Bronchial smooth muscle cell (primary cell): Measurements from ENCODE around the gene SERPINB1. TPM values are rescaled to one million over a fixed set of nuclear protein-coding genes. Genes with fewer than 3 reads are reported as not detected.

Experiments used
- total RNA-seq: library from RNA; depleted of rRNA; stranded (reverse); fragments of >200 nt; gene quantifications from 2 replicates; pipeline ENCODE4 v1.2.1, GENCODE V29; 2014

SERPINB1 gene
- 7.0 and 15.9 TPM in 2 replicates for total RNA-seq

GRCh38 chr6:2841264-2842138 lies at the start of gene SERPINB1:
Gene SERPINB1, minus strand, starts transcription at chr6:2841863. Its CDS starts 1,277 bp downstream, at chr6:2840586.

Other genes with a start within 250 kb of the SERPINB1 start
- 0.32 and 0.52 TPM in 2 replicates for gene MYLK4, start 90.9 kb downstream of the SERPINB1 start, total RNA-seq
- 27.9 and 31.6 TPM in 2 replicates for gene WRNIP1, start 76.5 kb downstream of the SERPINB1 start, total RNA-seq
- gene SERPINB9, start 61.4 kb upstream of the SERPINB1 start, total RNA-seq = 1.3 and 2.8 TPM in 2 replicates
- gene SERPINB6, start 129.7 kb upstream of the SERPINB1 start, total RNA-seq = 91.7 and 128 TPM in 2 replicates
- 20.5 and 23.6 TPM in 2 replicates for gene NQO2, start 158.0 kb upstream of the SERPINB1 start, total RNA-seq
- gene RIPK1, start 226.6 kb upstream of the SERPINB1 start, total RNA-seq = 16.4 and 22.0 TPM in 2 replicates